Uterus (tissue), 4 donors: ENCODE data around the gene PLS1. TPM values are rescaled to one million over a fixed set of nuclear protein-coding genes. Genes with fewer than 3 reads are reported as not detected.
"Not testable (repeated sequence)": the region's sequence is repeated elsewhere in the genome, so short reads cannot be mapped to it uniquely, and the experiment has no call there.

Source experiments
- DNase-seq, 2 donors: peaks; one replicate each; pipeline ENCODE4 v3.0.0-alpha.2; 2019 to 2020
- H3K27ac ChIP-seq, 2 donors: fragments of 200-600 bp; sonication (generic); 1 replicate in 1 of 2; 2 replicates in 1 of 2; pipeline ENCODE4 v1.5.1; 2016 to 2018
- H3K27me3 ChIP-seq, 2 donors: fragments of 200-600 bp; sonication (generic); one replicate each; pipeline ENCODE4 v1.5.1; 2018 to 2019; ENCODE audit warnings: control low read depth in 1 of 2
- H3K36me3 ChIP-seq, 2 donors: fragments of 200-600 bp; sonication (generic); one replicate each; pipeline ENCODE4 v1.5.1; 2019; ENCODE audit warnings: control low read depth in 1 of 2
- H3K4me1 ChIP-seq, 2 donors: fragments of 200-600 bp; sonication (generic); one replicate each; pipeline ENCODE4 v1.5.1; 2018 to 2019; ENCODE audit warnings: control low read depth in 1 of 2
- H3K4me3 ChIP-seq, 2 donors: fragments of 200-600 bp; sonication (generic); 1 replicate in 1 of 2; 2 replicates in 1 of 2; pipeline ENCODE4 v1.5.1; 2018 to 2019; ENCODE audit warnings: mild to moderate bottlenecking in 1 of 2
- H3K9me3 ChIP-seq, 2 donors: fragments of 200-600 bp; sonication (generic); one replicate each; pipeline ENCODE4 v1.5.1; 2019; ENCODE audit warnings: control low read depth in 1 of 2
- CTCF ChIP-seq, 4 experiments: fragments of 200-600 bp in 2 of 4; fragments of 450-650 bp in 2 of 4; sonication (generic) in 2 of 4; IDR thresholded peaks; one replicate each; pipeline ENCODE4 v1.5.1; 2016 to 2019; ENCODE audit warnings: antibody characterized with exemption in 4 of 4, mild to moderate bottlenecking in 2 of 4, moderate library complexity in 1 of 4
- POLR2A ChIP-seq, 2 donors: fragments of 450-650 bp; IDR thresholded peaks; one replicate each; pipeline ENCODE4 v1.6.1; 2016; ENCODE audit warnings: antibody characterized with exemption in 2 of 2, mild to moderate bottlenecking in 1 of 2, moderate library complexity in 1 of 2
- intact Hi-C: fragments of 100-400 bp; cut with DNase I; formaldehyde crosslinking; loops from one replicate; pipeline ENCODE4 v1.15.1; 2023; ENCODE audit warnings: low total_unique reads
- total RNA-seq, 4 donors: library from RNA; depleted of rRNA in 3 of 4; stranded (reverse); fragments of >200 nt in 3 of 4; gene quantifications; one replicate each; pipeline versions ENCODE4 v1.1.0 to v1.2.4, GENCODE V29; 2014 to 2023
- donor health status: DM: yes; HTN: yes; CAD: no.

Gene PLS1
- total RNA-seq, 4 donors from 2014 or later: 0.26 to 4.5 (median 1.8) TPM

GRCh38 chr3:142586803-142587406, 9.3 kb upstream of the PLS1 start:
- Histone ChIP-seq H3K4me1 (no peaks in the 10 kb centered on the region), H3K4me3 (no peak overlapping the region), H3K9me3 (no peaks in the 10 kb centered on the region), H3K36me3 (no peaks in the 10 kb centered on the region), H3K27ac (no peak overlapping the region), H3K27me3 (no peaks in the 10 kb centered on the region)
- intact Hi-C loops: no loop called here
- peak; percentile 38 to 52 (median 44) for TF ChIP-seq CTCF (IDR thresholded peaks at IDR 0.05)
- TF ChIP-seq POLR2A (IDR thresholded peaks at IDR 0.05): no peak
- DNase-seq: peak in 1 of 2 donors; percentile 29

- Histone ChIP-seq H3K9me3 (no peaks in the 10 kb centered on the region), H3K27me3 (no peaks in the 10 kb centered on the region), H3K4me1 (no peaks in the 10 kb centered on the region), H3K36me3 (no peaks in the 10 kb centered on the region), H3K27ac (no peak overlapping the region), H3K4me3 (no peak overlapping the region)
- intact Hi-C loops: no loop called here
- TF ChIP-seq POLR2A (IDR thresholded peaks at IDR 0.05) (no peak), CTCF (IDR thresholded peaks at IDR 0.05) (no peak)
- DNase-seq: no peak
Observed at GRCh38 chr3:142588703-142589102, 7.5 kb upstream of the PLS1 start.

- not testable (repeated sequence) for H3K27ac ChIP-seq, DNase-seq
Observed at GRCh38 chr3:142592268-142592667, 3.9 kb upstream of the PLS1 start.

GRCh38 chr3:142595141-142595540, 1.1 kb upstream of the PLS1 start:
- Histone ChIP-seq H3K4me3 (no peak overlapping the region), H3K4me1 (no peaks in the 10 kb centered on the region)

More at GRCh38 chr3:142592268-142592667, 3.9 kb upstream of the PLS1 start:
- not testable (repeated sequence) for H3K27me3 ChIP-seq, H3K36me3 ChIP-seq, H3K4me3 ChIP-seq, H3K4me1 ChIP-seq, H3K9me3 ChIP-seq
- intact Hi-C loops: loop anchor here (10.0 kb wide), 1 partner anchor 403 kb away; no protein-coding TSS in a partner anchor

GRCh38 chr3:142595581-142595950, 627 bp upstream of the PLS1 start:
- Histone ChIP-seq H3K36me3 (no peaks in the 10 kb centered on the region), H3K9me3 (no peaks in the 10 kb centered on the region), H3K27me3 (no peaks in the 10 kb centered on the region), H3K4me3 (peak overlapping the region; percentile 61 to 70), H3K27ac (peak overlapping the region in 1 of 2 donors; percentile 52), H3K4me1 (no peaks in the 10 kb centered on the region)
- DNase-seq: no peak
- intact Hi-C loops: loop anchor here (10.0 kb wide), 1 partner anchor 399 kb away; no protein-coding TSS in a partner anchor
- TF ChIP-seq CTCF (IDR thresholded peaks at IDR 0.05) (no peak), POLR2A (IDR thresholded peaks at IDR 0.05) (no peak)

More at GRCh38 chr3:142595141-142595540, 1.1 kb upstream of the PLS1 start:
- no peak for TF ChIP-seq POLR2A (IDR thresholded peaks at IDR 0.05)
- no peak for TF ChIP-seq CTCF (IDR thresholded peaks at IDR 0.05)
- H3K9me3 ChIP-seq: no peaks in the 10 kb centered on the region
- H3K36me3 ChIP-seq: no peaks in the 10 kb centered on the region
- no peak overlapping the region for H3K27ac ChIP-seq
- H3K27me3 ChIP-seq: no peaks in the 10 kb centered on the region
- intact Hi-C loops: loop anchor here (10.0 kb wide), 1 partner anchor 400 kb away; no protein-coding TSS in a partner anchor
- DNase-seq: no peak
